Measurements from ENCODE around the gene DPY30. TPM values are rescaled to one million over a fixed set of nuclear protein-coding genes. Genes with fewer than 3 reads are reported as not detected.
A peak's percentile ranks its signal among the peaks of the same experiment; 100 is the strongest.
"Not testable (repeated sequence)": the region's sequence is repeated elsewhere in the genome, so short reads cannot be mapped to it uniquely, and the experiment has no call there.

DPY30 gene
- total RNA-seq, 2 experiments from 2014 or later, result 12.4 to 13.1 TPM

GRCh38 chr2:32010670-32011484 is 28.7 kb downstream of the DPY30 start, which contains the start of gene MEMO1:
Gene MEMO1 (minus strand): TSS chr2:32011008. CDS start chr2:32010247, 761 bp downstream.
- Histone ChIP-seq H3K4me3 (ENCODE audit: low read length) (peak within 1 kb of the TSS; percentile 80), H3K9me3 (ENCODE audit: control insufficient read depth in 1 of 2, insufficient read depth in 1 of 2, low read length in 2 of 2) (no peaks in the 10 kb centered on the region), H3K4me1 (ENCODE audit: insufficient read depth, low read length) (peaks cover 32% of the 10 kb centered on the region), H3K36me3 (ENCODE audit: insufficient read depth, low read length) (peaks cover under 1% of the 10 kb centered on the region), H3K27me3 (ENCODE audit: control insufficient read depth in 1 of 2, insufficient read depth in 2 of 2, low read length in 2 of 2) (no peaks in the 10 kb centered on the region), H3K27ac (ENCODE audit: low read depth in 1 of 2, low read length in 2 of 2) (peak within 1 kb of the TSS; percentile 69 to 74)
- TF ChIP-seq CTCF (IDR thresholded peaks at IDR 0.05), result no peak
- DNase-seq (peak; percentile 82 to 96 (median 91)), ATAC-seq (ENCODE audit: poor library complexity) (peak; percentile 83)
- ChIA-PET CTCF (interaction anchor here (1.1 kb wide), 1 partner anchor 29 kb away, joined by 3 read pairs; the partner anchor contains the start of gene DPY30), POLR2A (interaction anchor here (0.5 to 3.4 kb wide), 5 partner anchors 29 to 155 kb away, joined by 3 to 25 read pairs (median 3); partner anchors contain the start of genes DPY30, SLC30A6 and SPAST)
- H3K27me3 Mint-ChIP-seq, result no peaks in the 10 kb centered on the region
- H3K36me3 Mint-ChIP-seq (ENCODE audit: low read depth), result peaks cover 22% of the 10 kb centered on the region
- peak within 1 kb of the TSS; percentile 91 for H3K27ac Mint-ChIP-seq
- H3K9me3 Mint-ChIP-seq, result no peaks in the 10 kb centered on the region
- intact Hi-C loops (cut with DNase I, micrococcal nuclease), result loop anchor here (1.0 to 5.0 kb wide), 2 partner anchors 52 to 266 kb away; partner anchors contain the start of genes SPAST (in 1 of the 2) and YIPF4 (in 1 of the 2)
- H3K4me1 Mint-ChIP-seq (ENCODE audit: low read depth), result peaks cover 53% of the 10 kb centered on the region
- H3K4me3 Mint-ChIP-seq, result peak within 1 kb of the TSS; percentile 89

- Histone ChIP-seq H3K4me3 (ENCODE audit: low read length) (peak overlapping the region; percentile 33), H3K4me1 (ENCODE audit: insufficient read depth, low read length) (peaks cover 32% of the 10 kb centered on the region)
- ATAC-seq (ENCODE audit: poor library complexity) (peak; percentile 71), DNase-seq (peak; percentile 46 to 87 (median 62))
- H3K27me3 Mint-ChIP-seq; CTCF ChIA-PET; H3K9me3 Mint-ChIP-seq; H3K27ac ChIP-seq (ENCODE audit: low read depth in 1 of 2, low read length in 2 of 2); H3K9me3 ChIP-seq (ENCODE audit: control insufficient read depth in 1 of 2, insufficient read depth in 1 of 2, low read length in 2 of 2); H3K27me3 ChIP-seq (ENCODE audit: control insufficient read depth in 1 of 2, insufficient read depth in 2 of 2, low read length in 2 of 2); H3K36me3 ChIP-seq (ENCODE audit: insufficient read depth, low read length): not testable (repeated sequence)
- Mint-ChIP-seq H3K4me1 (ENCODE audit: low read depth) (peaks cover 59% of the 10 kb centered on the region), H3K36me3 (ENCODE audit: low read depth) (peaks cover 22% of the 10 kb centered on the region), H3K27ac (peak overlapping the region; percentile 91), H3K4me3 (peak overlapping the region; percentile 62)
- intact Hi-C loops (cut with DNase I, micrococcal nuclease), result loop anchor here in 1 of 2 experiments (5.0 kb wide), 1 partner anchor 267 kb away; the partner anchor contains the start of gene YIPF4
- POLR2A ChIA-PET, result interaction anchor here (1.0 to 3.4 kb wide), 4 partner anchors 29 to 156 kb away, joined by 3 to 25 read pairs (median 12); partner anchors contain the start of genes DPY30, SLC30A6 and SPAST
Measured at GRCh38 chr2:32010280-32010669, 29.3 kb downstream of the DPY30 start.

- no peaks in the 10 kb centered on the region for H3K27me3 ChIP-seq (ENCODE audit: control insufficient read depth in 1 of 2, insufficient read depth in 2 of 2, low read length in 2 of 2)
- CTCF ChIA-PET, result interaction anchor here (1.3 kb wide), 1 partner anchor 54 kb away, joined by 3 read pairs; the partner anchor contains the start of gene SPAST
- ATAC-seq (ENCODE audit: poor library complexity), result no peak
- Mint-ChIP-seq H3K36me3 (ENCODE audit: low read depth) (peaks cover 22% of the 10 kb centered on the region), H3K4me1 (ENCODE audit: low read depth) (peaks cover 65% of the 10 kb centered on the region), H3K27me3 (no peaks in the 10 kb centered on the region), H3K4me3 (peak overlapping the region; percentile 97), H3K27ac (peak overlapping the region; percentile 92), H3K9me3 (no peaks in the 10 kb centered on the region)
- intact Hi-C loops (cut with DNase I, micrococcal nuclease), result loop anchor here (5.0 to 10.0 kb wide), 3 partner anchors 153 to 268 kb away; partner anchors contain the start of genes SLC30A6 (in 1 of the 2) and YIPF4 (in 1 of the 2)
- no peaks in the 10 kb centered on the region for H3K36me3 ChIP-seq (ENCODE audit: insufficient read depth, low read length)
- peaks cover 36% of the 10 kb centered on the region for H3K4me1 ChIP-seq (ENCODE audit: insufficient read depth, low read length)
- H3K9me3 ChIP-seq (ENCODE audit: control insufficient read depth in 1 of 2, insufficient read depth in 1 of 2, low read length in 2 of 2), result no peaks in the 10 kb centered on the region
- peak overlapping the region in 1 of 2 donors; percentile 50 for H3K27ac ChIP-seq (ENCODE audit: low read depth in 1 of 2, low read length in 2 of 2)
- peak; percentile 7 to 58 (median 27) for DNase-seq
- no peak for TF ChIP-seq CTCF (IDR thresholded peaks at IDR 0.05)
- POLR2A ChIA-PET, result interaction anchor here (1.3 to 3.4 kb wide), 5 partner anchors 11 to 74 kb away, joined by 4 to 25 read pairs (median 9); partner anchors contain the start of genes DPY30 and SPAST
- peak overlapping the region; percentile 80 for H3K4me3 ChIP-seq (ENCODE audit: low read length)
Measured at GRCh38 chr2:32009516-32010256, 29.9 kb downstream of the DPY30 start.

Measured in CD4-positive, alpha-beta T cell (primary cell).